H9 (cell line): ENCODE results near the gene APBB2. TPM values are rescaled to one million over a fixed set of nuclear protein-coding genes. Genes with fewer than 3 reads are reported as not detected.

Experiments
- DNase-seq: peaks from one replicate; pipeline ENCODE4 v3.0.0-alpha.2; 2017
- H2AFZ ChIP-seq: one replicate; pipeline ENCODE4 v1.6.1; 2013; ENCODE audit warnings: mild to moderate bottlenecking, low read length, control low read depth, moderate library complexity
- H2AK5ac ChIP-seq: 2 replicates; pipeline ENCODE4 v1.6.1; 2013; ENCODE audit warnings: low read length, control low read depth, mixed read lengths; ENCODE audit not compliant: insufficient read length
- H2BK120ac ChIP-seq: one replicate; pipeline ENCODE4 v1.6.1; 2013; ENCODE audit warnings: low read depth, mild to moderate bottlenecking, low read length, control low read depth, inconsistent platforms; ENCODE audit not compliant: poor library complexity, severe bottlenecking
- H2BK12ac ChIP-seq: 2 replicates; pipeline ENCODE4 v1.6.1; 2013; ENCODE audit warnings: low read length, control low read depth, mixed read lengths, low read depth; ENCODE audit not compliant: insufficient read length
- H2BK15ac ChIP-seq: 2 replicates; pipeline ENCODE4 v1.6.1; 2013; ENCODE audit warnings: low read depth, low read length, control low read depth
- H2BK20ac ChIP-seq: one replicate; pipeline ENCODE4 v1.6.1; 2013; ENCODE audit warnings: low read depth, mild to moderate bottlenecking, low read length, control low read depth, inconsistent platforms; ENCODE audit not compliant: poor library complexity, severe bottlenecking
- H2BK5ac ChIP-seq: 2 replicates; pipeline ENCODE4 v1.6.1; 2013; ENCODE audit warnings: low read length, control low read depth, mixed read lengths; ENCODE audit not compliant: insufficient read length
- H3K14ac ChIP-seq: 2 replicates; pipeline ENCODE4 v1.6.1; 2013; ENCODE audit warnings: low read length, control low read depth; ENCODE audit not compliant: insufficient read depth
- H3K18ac ChIP-seq: 2 replicates; pipeline ENCODE4 v1.6.1; 2013; ENCODE audit warnings: low read depth, mild to moderate bottlenecking, mixed read lengths, low read length, control low read depth; ENCODE audit not compliant: insufficient read length
- H3K23ac ChIP-seq: 2 replicates; pipeline ENCODE4 v1.6.1; 2013; ENCODE audit warnings: low read length, control low read depth, mixed read lengths, low read depth; ENCODE audit not compliant: insufficient read length
- H3K23me2 ChIP-seq: 2 replicates; pipeline ENCODE4 v1.6.1; 2013; ENCODE audit warnings: low read depth, mild to moderate bottlenecking, mixed read lengths, low read length, control low read depth; ENCODE audit not compliant: insufficient read length, poor library complexity, severe bottlenecking
- H3K27ac ChIP-seq: 2 replicates; pipeline ENCODE4 v1.5.1; 2013; ENCODE audit warnings: low read length, control low read depth, mixed read lengths, low read depth; ENCODE audit not compliant: insufficient read length
- H3K27me3 ChIP-seq: 2 replicates; pipeline ENCODE4 v1.6.1; 2013; ENCODE audit warnings: low read length, control low read depth, inconsistent platforms; ENCODE audit not compliant: insufficient read depth
- H3K4ac ChIP-seq: 2 replicates; pipeline ENCODE4 v1.6.1; 2013; ENCODE audit warnings: low read depth, mild to moderate bottlenecking, control low read depth, inconsistent platforms, low read length, moderate library complexity
- H3K4me1 ChIP-seq: 2 replicates; pipeline ENCODE4 v1.6.1; 2013; ENCODE audit warnings: low read length, control low read depth, inconsistent platforms; ENCODE audit not compliant: insufficient read depth
- H3K4me2 ChIP-seq: 2 replicates; pipeline ENCODE4 v1.6.1; 2013; ENCODE audit warnings: low read length, control low read depth, mixed read lengths; ENCODE audit not compliant: insufficient read length, insufficient read depth
- H3K56ac ChIP-seq: 2 replicates; pipeline ENCODE4 v1.6.1; 2013; ENCODE audit warnings: low read depth, mild to moderate bottlenecking, mixed read lengths, low read length, control low read depth; ENCODE audit not compliant: insufficient read length
- H3K79me1 ChIP-seq: 2 replicates; pipeline ENCODE4 v1.6.1; 2013; ENCODE audit warnings: low read depth, mild to moderate bottlenecking, moderate library complexity, low read length, control low read depth, inconsistent platforms; ENCODE audit not compliant: insufficient read depth, poor library complexity, severe bottlenecking
- H3K79me2 ChIP-seq: 2 replicates; pipeline ENCODE4 v1.6.1; 2013; ENCODE audit warnings: low read length, control low read depth, inconsistent platforms; ENCODE audit not compliant: insufficient read depth
- H3K9ac ChIP-seq: 2 replicates; pipeline ENCODE4 v1.6.1; 2013; ENCODE audit warnings: low read length, control low read depth, mixed read lengths; ENCODE audit not compliant: insufficient read length; ENCODE audit errors: extremely low read depth
- H3K9me3 ChIP-seq: one replicate; pipeline ENCODE4 v1.6.1; 2013; ENCODE audit warnings: low read depth, low read length, inconsistent platforms; ENCODE audit not compliant: control insufficient read depth
- H3T11ph ChIP-seq: one replicate; pipeline ENCODE4 v1.6.1; 2013; ENCODE audit warnings: mild to moderate bottlenecking, low read length, control low read depth, inconsistent platforms
- H4K20me1 ChIP-seq: one replicate; pipeline ENCODE4 v1.6.1; 2013; ENCODE audit not compliant: control insufficient read depth, insufficient read length, insufficient read depth
- H4K5ac ChIP-seq: 2 replicates; pipeline ENCODE4 v1.6.1; 2013; ENCODE audit warnings: low read depth, mild to moderate bottlenecking, mixed read lengths, low read length, control low read depth; ENCODE audit not compliant: insufficient read length
- H4K8ac ChIP-seq: replicated peaks from 2 replicates; pipeline ENCODE4 v1.6.1; 2013; ENCODE audit warnings: low read length, control low read depth, mixed read lengths, low read depth; ENCODE audit not compliant: insufficient read length
- H4K91ac ChIP-seq: 2 replicates; pipeline ENCODE4 v1.6.1; 2013; ENCODE audit warnings: low read depth, mild to moderate bottlenecking, moderate library complexity, mixed read lengths, low read length, control low read depth; ENCODE audit not compliant: insufficient read length
- H3K27ac Mint-ChIP-seq, 3 experiments: 2 replicates in 2 of 3; 3 replicates in 1 of 3; pipeline ENCODE4 v1.8.0; 2020 to 2021; ENCODE audit warnings: mixed read lengths in 3 of 3, mild to moderate bottlenecking in 1 of 3, moderate library complexity in 1 of 3
- H3K27me3 Mint-ChIP-seq: 2 replicates; pipeline ENCODE4 v1.8.0; 2021; ENCODE audit warnings: low read depth, mild to moderate bottlenecking, moderate library complexity, mixed read lengths
- H3K36me3 Mint-ChIP-seq, 3 experiments: 2 replicates in 2 of 3; 3 replicates in 1 of 3; pipeline ENCODE4 v1.8.0; 2020 to 2021; ENCODE audit warnings: low read depth in 3 of 3, mixed read lengths in 3 of 3; ENCODE audit not compliant: insufficient read depth in 1 of 3
- H3K4me1 Mint-ChIP-seq, 2 experiments: 2 replicates each; pipeline ENCODE4 v1.8.0; 2020; ENCODE audit warnings: mixed read lengths in 2 of 2
- H3K4me3 Mint-ChIP-seq, 2 experiments: 2 replicates in 1 of 2; 3 replicates in 1 of 2; pipeline ENCODE4 v1.8.0; 2020 to 2021; ENCODE audit warnings: mild to moderate bottlenecking in 2 of 2, mixed read lengths in 2 of 2, moderate library complexity in 1 of 2
- H3K9me3 Mint-ChIP-seq, 2 experiments: 2 replicates in 1 of 2; 3 replicates in 1 of 2; pipeline ENCODE4 v1.8.0; 2020; ENCODE audit warnings: mild to moderate bottlenecking in 2 of 2, mixed read lengths in 2 of 2, moderate library complexity in 1 of 2
- CTCF ChIP-seq: fragments of 200-600 bp; sonication (generic); conservative IDR thresholded peaks from 3 replicates; pipeline ENCODE4 v1.8.0; 2021; ENCODE audit warnings: antibody characterized with exemption, mild to moderate bottlenecking
- WGBS: extraction: QIAGEN DNeasy Blood & Tissue Kit; methylation state at CpG from one replicate; pipeline ENCODE4 v1.1.7; 2013; ENCODE audit warnings: missing lambda C conversion rate, low lambda C conversion rate, mixed read lengths; ENCODE audit not compliant: insufficient read length; ENCODE audit errors: extremely low coverage; 5-methylcytosine and 5-hydroxymethylcytosine counted together
- total RNA-seq: library from RNA; stranded (reverse); gene quantifications from 2 replicates; pipeline ENCODE4 v1.2.1, GENCODE V29; 2021

The APBB2 gene
- total RNA-seq, 1 experiment from 2014 or later, result 39.6 TPM

- no peak overlapping the region for H2AK5ac ChIP-seq
- no peak overlapping the region for H4K5ac ChIP-seq
- no peaks in the 10 kb centered on the region for H4K20me1 ChIP-seq
- no peak overlapping the region for H2BK15ac ChIP-seq
- no peak overlapping the region for H3K18ac ChIP-seq
- Mint-ChIP-seq H3K27me3 (no peaks in the 10 kb centered on the region), H3K36me3 (peaks cover under 1 to 2% (median 1%) of the 10 kb centered on the region in 3 experiments; a peak in 2 of 7 replicates), H3K27ac (no peak overlapping the region), H3K4me1 (peaks cover 5 to 11% of the 10 kb centered on the region in 2 experiments), H3K9me3 (no peaks in the 10 kb centered on the region), H3K4me3 (no peak overlapping the region)
- H2BK12ac ChIP-seq, result no peak overlapping the region
- H3K23me2 ChIP-seq, result no peaks in the 10 kb centered on the region
- no peak overlapping the region for H3K14ac ChIP-seq
- H2AFZ ChIP-seq, result no peak overlapping the region
- no peaks in the 10 kb centered on the region for H3K27me3 ChIP-seq
- no peak overlapping the region for H4K91ac ChIP-seq
- no peak for DNase-seq
- H3K27ac ChIP-seq, result no peak overlapping the region
- no peaks in the 10 kb centered on the region; the same call in 1 of the 2 replicates for H3K4me1 ChIP-seq
- no peak overlapping the region for H2BK5ac ChIP-seq
- H3K56ac ChIP-seq, result no peak overlapping the region
- H2BK20ac ChIP-seq, result no peak overlapping the region
- no peaks in the 10 kb centered on the region for H3K79me2 ChIP-seq
- WGBS, result no CpG with 5 or more reads among the region's 8 CpGs
- no peak overlapping the region for H2BK120ac ChIP-seq
- no peak overlapping the region for H3K4me2 ChIP-seq
- no peak for TF ChIP-seq CTCF
- H3K9ac ChIP-seq, result no peak overlapping the region
- H3K9me3 ChIP-seq, result no peaks in the 10 kb centered on the region
- H3K23ac ChIP-seq, result no peak overlapping the region
- H4K8ac ChIP-seq, result no peak overlapping the region
- H3T11ph ChIP-seq, result no peak overlapping the region
- no peak overlapping the region for H3K4ac ChIP-seq
- H3K79me1 ChIP-seq, result no peaks in the 10 kb centered on the region
Observed at GRCh38 chr4:40909363-40909876, 304.9 kb downstream of the APBB2 start.
